Astrocyte (in vitro differentiated cells and primary cell): ENCODE results near the gene PAPSS1.

Experiments
- EZH2 ChIP-seq: IDR thresholded peaks from 2 replicates; pipeline ENCODE4 v1.6.1; 2012; ENCODE audit warnings: mild to moderate bottlenecking, low read length, inconsistent platforms; ENCODE audit not compliant: insufficient read depth
- TF ChIP-seq, protein P1 (sequence below): IDR thresholded peaks from 2 replicates; pipeline ENCODE4 v1.5.1; 2011; ENCODE audit warnings: low read depth, mild to moderate bottlenecking, inconsistent platforms, low read length, moderate library complexity; ENCODE audit not compliant: insufficient read depth

DNA sequence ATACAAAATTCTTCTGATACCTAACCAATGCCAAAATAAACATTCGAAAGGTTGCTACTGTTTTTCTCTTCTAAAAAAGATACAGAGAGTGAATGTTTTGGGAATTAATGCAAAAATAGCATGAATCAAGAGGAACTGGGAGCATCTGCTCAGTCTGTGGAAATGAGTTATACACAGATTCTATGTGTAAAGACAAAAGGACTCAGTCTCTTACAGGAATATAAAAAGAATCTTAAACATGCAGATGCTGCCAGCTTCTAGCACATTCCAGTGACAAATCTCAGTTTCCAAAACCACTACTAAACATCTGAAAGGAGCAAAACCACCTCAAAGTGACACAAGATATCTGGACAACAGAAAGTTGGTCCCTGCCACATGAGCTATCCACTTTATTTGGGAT is 55.0 kb downstream of the PAPSS1 start:
- TF ChIP-seq, protein P1, sequence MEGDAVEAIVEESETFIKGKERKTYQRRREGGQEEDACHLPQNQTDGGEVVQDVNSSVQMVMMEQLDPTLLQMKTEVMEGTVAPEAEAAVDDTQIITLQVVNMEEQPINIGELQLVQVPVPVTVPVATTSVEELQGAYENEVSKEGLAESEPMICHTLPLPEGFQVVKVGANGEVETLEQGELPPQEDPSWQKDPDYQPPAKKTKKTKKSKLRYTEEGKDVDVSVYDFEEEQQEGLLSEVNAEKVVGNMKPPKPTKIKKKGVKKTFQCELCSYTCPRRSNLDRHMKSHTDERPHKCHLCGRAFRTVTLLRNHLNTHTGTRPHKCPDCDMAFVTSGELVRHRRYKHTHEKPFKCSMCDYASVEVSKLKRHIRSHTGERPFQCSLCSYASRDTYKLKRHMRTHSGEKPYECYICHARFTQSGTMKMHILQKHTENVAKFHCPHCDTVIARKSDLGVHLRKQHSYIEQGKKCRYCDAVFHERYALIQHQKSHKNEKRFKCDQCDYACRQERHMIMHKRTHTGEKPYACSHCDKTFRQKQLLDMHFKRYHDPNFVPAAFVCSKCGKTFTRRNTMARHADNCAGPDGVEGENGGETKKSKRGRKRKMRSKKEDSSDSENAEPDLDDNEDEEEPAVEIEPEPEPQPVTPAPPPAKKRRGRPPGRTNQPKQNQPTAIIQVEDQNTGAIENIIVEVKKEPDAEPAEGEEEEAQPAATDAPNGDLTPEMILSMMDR, result no peak
- no peak for TF ChIP-seq EZH2
